Midbrain (tissue), 1 donor: ENCODE results near the gene SLC2A4RG.
A peak's percentile ranks its signal among the peaks of the same experiment; 100 is the strongest.
"Not testable (repeated sequence)": the region's sequence is repeated elsewhere in the genome, so short reads cannot be mapped to it uniquely, and the experiment has no call there.

Experiments
- DNase-seq: peaks from one replicate; lab custom pipeline; 2025; lab: John Stamatoyannopoulos, UW

SLC2A4RG gene

DNA sequence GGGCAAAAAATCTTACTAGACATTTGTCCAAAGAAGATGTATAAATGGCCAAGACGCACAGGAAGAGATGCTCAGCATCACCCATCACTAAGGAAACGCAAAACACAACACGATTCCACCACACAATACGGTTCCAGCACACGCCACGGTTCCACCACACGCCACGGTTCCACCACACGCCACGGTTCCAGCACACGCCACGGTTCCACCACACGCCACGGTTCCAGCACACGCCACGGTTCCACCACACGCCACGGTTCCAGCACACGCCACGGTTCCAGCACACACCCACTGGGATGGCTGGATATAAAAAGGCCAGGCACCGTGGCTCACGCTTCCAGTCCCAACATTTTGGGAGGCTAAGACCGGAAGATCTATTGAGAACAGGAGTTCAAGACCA, 37.3 kb downstream of the SLC2A4RG start:
- not testable (repeated sequence) for DNase-seq

DNA sequence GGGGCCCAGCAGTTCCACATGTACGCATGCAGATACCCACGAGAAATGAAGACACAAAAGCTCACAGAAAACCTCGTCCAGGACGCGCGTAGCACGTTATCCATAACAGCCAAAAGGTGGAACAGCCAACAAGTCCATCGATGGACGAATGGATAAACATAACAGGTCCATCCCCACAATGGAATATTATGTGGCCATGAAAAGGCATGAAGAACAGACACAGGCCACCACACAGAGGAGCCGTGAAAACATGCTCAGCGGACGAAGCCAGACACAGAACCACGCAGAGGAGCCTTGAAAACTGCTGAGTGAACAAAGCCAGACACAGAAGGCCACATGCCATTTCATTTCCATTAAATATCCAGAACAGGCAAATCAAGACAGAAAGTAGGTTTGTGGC, 38.0 kb downstream of the SLC2A4RG start:
- no peak for DNase-seq

DNA sequence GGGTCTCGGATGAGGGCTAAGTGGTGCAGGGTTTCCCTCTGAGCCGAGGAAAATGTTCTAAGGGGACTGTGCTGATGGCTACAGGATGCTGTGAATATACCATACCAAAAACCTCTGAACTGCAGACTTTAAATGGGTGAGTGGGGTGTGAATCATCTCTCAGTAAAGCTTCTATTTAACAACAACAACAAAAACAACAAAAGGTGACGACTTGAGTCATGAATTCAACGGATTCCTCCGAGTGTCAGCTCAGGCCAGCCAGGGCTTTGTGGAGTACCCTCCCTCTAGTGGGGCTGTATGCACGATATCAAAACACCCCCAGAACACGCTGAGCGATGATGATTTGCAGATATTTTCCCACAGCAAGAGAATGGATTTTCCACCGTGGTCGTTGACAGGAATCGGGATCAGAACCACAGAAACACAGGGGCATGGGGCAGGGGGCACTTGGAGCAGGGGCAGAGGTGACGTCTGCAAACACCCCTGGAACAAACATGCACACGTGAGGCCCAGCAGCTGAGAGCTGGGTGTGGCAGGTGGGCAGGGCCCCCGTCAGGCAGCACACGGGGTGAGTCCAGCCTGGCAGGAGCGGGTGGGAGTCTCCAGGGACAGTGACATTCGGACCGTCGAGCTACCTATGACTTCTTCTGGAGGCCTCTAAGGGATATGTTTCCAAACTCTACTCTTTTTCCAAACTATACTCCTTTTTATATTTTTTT, 38.6 kb downstream of the SLC2A4RG start:
- DNase-seq, result no peak

DNA sequence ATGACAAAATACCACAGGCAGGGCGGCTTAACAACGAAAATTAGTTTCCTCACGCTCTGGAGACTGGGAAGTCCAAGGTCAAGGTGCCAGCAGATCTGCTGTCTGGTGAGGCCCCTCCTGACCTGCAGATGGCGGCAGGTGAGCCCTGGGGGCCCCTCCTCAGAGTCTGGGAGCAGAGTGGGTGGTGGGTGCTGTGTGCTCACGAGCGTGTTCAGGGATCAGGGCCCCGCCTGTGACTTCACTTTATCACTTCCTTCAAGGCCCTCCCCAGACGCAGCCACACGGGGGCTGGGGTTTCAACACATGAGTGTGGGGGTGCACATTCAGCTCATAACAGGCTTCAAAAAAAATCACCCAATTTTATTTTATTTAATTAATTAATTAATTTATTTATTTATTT, 39.3 kb downstream of the SLC2A4RG start:
- no peak for DNase-seq

DNA sequence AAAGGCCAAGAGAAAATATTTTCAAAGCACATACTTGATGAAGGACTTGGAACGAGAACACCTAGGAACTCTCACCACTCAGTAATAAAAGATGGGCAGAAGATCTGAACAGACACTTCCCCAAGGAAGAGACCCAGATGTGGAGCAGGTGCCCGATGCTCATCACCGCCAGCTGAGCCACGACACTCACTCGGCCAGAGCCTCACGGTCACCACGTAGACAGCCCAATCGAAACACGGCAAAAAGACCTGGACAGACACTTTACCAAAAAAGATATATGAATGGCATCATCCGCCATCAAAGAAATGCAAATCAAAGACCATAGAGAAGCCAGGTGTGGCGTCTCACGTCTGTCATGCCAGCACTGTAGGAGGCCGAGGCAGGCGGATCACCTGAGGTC, 41.6 kb downstream of the SLC2A4RG start:
- DNase-seq, result no peak

DNA sequence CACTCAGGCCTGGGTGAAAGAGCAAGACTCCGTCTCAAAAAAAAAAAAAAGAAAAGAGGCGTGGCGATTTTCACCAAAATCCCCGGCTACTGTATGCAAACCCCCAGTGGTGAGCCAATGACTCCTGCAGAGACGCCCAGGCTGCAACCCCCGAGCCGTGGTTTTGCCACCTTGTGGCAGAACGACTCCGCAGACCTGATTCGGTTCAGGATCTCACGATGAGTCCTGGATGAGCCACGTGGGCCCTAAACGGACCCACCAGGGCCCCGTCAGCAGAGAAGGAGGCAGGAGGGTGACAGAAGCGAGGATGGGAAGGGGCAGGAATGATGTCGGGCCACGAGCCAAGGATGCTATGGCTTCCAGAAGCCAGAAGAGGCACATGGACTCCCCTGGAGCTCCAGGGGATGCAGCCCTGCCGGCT, 42.5 kb downstream of the SLC2A4RG start:
- DNase-seq, result no peak

DNA sequence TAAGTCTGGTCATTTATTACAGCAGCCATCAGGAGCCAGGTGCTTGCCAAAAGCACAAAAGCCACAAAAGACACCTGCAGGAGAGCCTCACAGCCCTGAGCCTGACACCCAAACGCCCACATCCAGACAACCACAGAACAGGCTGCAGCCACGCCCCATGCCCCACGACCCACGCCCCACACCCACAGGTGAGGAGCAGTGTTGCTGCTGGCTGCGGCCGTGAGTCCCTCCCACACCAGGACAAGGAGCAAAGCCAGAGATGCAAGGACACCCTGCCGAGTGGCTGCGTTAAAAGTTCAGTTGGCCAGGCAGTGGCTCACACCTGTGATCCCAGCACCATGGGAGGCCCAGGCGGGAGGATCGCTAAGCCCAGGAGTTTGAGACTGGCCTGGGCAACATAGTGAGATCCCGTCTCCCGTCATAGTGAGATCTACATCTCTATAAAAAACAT, 43.0 kb downstream of the SLC2A4RG start:
- DNase-seq, result no peak

DNA sequence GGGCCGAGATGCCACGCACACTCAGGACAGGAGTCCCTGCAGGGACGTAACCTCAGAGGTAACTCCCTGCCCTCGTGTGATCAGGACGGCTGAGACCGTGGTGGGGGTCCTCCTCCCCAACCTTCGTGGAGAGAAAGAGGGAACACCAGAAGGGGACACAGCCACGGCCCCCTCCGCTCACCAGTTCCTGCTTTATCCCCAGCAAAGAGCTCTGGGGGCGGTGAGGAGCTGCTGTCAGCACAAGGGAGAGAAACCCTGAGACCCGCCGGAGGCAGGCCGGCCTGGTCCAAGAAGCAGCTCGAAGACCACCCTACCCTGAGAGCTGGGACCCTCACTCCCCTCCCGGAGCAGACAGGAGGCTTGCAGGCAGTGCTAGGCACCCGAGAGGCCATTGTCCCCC, 44.4 kb downstream of the SLC2A4RG start:
- DNase-seq, result no peak

DNA sequence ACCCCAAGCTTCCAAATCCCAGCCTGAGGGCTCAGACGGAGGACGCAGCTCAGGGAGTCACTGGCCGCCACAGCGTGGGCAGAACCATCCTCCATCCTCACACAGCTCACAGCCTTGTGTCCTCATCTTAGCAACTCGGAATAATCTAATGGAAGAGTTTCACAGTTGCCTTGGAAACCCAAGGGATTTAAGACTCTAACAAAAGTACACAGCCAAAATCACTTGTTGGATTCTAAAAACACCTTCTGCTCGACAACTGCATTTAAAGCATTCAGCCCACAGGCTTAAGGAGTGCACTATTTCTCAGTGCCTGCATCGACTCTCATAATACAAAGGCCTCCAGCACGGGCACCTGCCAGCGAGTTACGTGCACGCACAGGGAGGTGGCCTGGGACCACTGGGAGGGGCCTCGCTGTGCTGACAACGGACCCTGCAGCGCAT, 46.1 kb downstream of the SLC2A4RG start:
- DNase-seq, result peak; percentile 4

DNA sequence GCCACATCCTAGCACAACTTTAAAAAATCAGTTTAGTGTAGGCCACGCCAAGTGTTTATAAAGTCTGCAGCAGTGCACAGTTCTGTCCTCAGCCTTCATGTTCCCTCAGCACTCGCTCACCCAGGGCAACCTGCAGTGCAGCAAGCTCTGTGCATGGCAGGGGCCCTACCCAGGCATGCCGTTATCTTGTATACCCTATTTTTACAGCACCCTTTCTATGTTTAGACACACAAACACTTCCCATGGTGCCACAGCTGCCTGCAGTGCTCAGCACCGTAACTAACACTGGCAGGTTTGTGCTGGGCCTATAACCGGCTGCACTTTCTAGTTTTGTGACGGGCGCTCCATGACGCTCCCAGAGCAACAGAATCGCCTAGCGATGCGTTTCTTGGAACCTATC, 47.7 kb downstream of the SLC2A4RG start:
- no peak for DNase-seq

DNA sequence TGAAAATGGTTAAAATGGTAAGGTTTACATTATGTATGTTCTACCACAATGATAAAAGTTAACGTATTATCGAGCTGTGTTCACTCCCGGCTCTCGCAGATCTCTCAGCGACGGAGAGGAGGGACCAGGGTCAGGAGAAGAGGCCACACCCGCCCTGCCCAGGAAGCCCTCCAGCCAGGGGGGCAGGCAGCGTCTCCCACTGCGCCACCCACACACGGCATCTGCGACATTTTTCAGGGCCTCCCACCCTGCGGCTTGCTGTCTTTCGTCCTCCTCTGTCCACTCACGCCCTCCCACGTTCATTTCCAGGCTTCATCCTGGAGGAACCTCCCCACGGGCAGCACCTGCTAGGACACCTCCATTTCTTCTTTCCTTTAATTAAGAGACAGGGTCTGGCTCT, 48.2 kb downstream of the SLC2A4RG start:
- no peak for DNase-seq

DNA sequence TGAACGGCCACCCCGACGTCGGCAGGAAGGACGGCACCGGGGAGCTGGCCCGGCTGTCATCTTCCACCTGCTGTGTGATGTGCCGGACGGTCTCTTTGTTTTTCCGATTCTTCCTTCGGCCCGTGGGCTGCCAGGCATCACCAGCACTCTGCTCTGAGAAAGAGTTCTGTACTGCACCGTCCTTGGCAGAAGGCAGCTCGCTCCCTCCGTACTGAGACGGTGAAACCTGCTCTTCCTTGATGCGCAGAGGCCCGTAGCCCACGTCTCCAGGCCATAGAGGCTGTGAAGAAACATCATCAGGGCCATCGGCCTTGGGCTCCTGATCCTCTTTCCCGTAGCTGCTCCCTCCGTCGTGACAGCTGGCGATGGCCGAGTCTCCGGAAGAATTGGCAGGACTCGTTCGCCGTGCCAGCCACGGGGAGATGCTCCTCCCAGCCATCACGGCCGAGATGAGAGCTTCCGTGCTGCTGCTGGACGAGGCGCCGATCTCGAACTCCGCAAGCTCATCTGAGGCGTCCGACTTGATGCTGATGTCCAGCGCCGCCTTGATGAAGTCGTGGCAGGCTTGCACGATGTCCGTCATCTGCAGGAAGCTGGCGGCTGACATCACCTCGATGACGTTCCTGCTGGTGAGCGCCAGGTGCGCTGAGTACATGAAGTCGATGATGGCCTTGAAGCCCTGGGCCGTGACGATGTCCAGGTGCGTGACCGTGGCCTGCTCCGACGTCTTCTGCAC, 50.4 kb downstream of the SLC2A4RG start:
- no peak for DNase-seq

DNA sequence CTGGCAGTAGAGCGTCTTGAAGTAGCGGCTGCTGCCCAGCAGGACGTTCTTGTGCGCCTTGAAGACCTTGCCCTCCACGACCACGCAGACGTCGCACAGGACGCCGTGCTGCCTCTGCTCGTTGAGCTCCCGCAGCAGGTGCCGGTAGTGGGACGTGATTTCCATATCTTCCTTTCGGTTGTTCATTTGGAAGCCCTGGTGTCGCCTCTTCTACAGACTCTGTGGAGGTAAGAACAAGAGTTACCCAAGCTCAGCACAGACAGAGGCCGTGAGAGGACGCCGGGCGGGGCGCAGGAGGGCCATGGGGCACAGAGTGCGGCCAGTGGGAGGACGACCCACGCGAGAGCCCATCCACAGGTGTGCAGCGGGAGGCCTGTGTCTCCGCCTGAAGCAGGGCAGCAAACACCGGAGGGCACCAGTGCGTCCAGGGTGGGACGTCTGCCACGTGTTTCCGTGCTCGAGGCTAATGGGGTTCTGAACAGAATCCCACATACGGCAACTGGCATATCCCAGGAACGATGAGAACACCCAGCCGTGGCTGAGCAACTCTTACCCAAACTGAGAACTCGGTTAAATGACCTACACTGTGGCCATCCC, 51.1 kb downstream of the SLC2A4RG start:
- no peak for DNase-seq

DNA sequence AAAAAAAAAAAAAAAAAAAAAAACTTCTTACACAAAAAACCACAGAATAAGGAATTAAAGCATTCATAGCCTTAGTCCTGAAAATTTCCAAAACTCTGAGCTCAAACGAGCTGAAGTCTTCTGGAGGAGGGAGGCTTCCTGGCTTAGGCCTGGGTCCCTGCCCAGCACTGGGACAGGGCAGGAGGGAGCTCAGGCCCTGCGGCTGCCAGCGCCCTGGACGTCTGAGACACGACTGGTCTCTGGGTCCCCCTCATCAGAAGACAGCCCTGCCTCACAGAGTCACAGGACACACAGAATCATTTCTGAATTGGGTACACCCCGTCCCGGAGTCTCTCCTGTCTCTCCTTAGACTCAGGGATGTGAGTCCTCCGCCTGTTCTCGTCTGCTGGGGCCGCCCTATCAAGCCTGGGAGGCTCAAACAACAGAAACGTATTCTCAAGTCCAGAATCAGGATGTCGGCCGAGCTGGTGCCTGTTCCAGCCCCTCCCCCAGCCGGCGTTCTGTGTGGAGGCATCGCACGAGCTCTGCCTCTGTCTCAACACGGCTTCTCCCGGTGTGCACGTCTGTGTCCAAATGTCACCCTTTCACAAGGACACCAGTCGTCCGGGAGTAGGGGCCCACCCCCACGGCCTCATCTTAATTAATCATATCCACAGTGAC, 52.1 kb downstream of the SLC2A4RG start:
- no peak for DNase-seq

DNA sequence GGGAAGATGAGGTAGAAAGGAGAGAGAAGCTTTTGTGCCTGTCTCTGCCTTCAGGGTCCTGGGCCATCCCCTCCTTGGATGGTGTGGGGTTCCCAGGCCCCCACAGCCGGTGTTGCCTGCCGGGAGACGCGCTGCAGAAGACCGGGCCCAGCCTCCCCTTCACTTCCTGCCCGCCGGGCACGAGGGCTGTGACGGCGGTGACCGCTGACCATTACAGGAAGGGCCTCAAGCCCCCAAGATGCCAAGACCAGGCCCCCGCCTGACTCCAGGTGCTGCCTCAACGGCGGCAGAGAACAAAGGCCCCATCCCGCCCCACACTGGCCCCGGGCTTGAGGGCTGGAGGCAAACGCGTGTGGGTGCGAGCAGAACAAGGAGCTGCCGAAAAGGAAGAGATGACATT, 53.3 kb downstream of the SLC2A4RG start:
- DNase-seq, result no peak
